Ureter (tissue), 1 donor: ENCODE measurements around the gene HDAC1. TPM values are rescaled to one million over a fixed set of nuclear protein-coding genes. Genes with fewer than 3 reads are reported as not detected.
A peak's percentile ranks its signal among the peaks of the same experiment; 100 is the strongest.
"Not testable (repeated sequence)": the region's sequence is repeated elsewhere in the genome, so short reads cannot be mapped to it uniquely, and the experiment has no call there.

Source experiments
- DNase-seq: peaks from one replicate; pipeline ENCODE4 v3.0.0-alpha.2; 2020; ENCODE audit warnings: low spot score
- total RNA-seq: library from RNA; stranded (reverse); gene quantifications from one replicate; pipeline ENCODE4 v1.2.4, GENCODE V29; 2023
- donor health status: DM: yes; HTN: yes; CAD: no.

Gene HDAC1
- total RNA-seq, 1 donor from 2014 or later, result 113 TPM

DNA sequence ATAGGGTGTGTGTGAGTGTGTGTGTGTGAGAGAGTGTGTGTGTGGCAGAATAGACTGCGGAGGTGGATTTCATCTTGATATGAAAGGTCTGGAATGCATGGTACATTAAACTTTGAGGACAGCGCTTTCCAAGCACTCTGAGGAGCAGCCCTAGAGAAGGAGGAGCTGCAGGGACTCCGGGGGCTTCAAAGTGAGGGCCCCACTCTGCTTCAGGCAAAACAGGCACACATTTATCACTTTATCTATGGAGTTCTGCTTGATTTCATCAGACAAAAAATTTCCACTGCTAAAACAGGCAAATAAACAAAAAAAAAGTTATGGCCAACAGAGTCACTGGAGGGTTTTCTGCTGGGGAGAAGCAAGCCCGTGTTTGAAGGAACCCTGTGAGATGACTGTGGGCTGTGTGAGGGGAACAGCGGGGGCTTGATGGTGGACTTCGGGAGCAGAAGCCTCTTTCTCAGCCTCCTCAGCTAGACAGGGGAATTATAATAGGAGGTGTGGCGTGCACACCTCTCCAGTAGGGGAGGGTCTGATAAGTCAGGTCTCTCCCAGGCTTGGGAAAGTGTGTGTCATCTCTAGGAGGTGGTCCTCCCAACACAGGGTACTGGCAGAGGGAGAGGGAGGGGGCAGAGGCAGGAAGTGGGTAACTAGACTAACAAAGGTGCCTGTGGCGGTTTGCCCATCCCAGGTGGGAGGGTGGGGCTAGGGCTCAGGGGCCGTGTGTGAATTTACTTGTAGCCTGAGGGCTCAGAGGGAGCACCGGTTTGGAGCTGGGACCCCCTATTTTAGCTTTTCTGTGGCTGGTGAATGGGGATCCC is 18.3 kb upstream of the HDAC1 start:
- peak; percentile 66 for DNase-seq

DNA sequence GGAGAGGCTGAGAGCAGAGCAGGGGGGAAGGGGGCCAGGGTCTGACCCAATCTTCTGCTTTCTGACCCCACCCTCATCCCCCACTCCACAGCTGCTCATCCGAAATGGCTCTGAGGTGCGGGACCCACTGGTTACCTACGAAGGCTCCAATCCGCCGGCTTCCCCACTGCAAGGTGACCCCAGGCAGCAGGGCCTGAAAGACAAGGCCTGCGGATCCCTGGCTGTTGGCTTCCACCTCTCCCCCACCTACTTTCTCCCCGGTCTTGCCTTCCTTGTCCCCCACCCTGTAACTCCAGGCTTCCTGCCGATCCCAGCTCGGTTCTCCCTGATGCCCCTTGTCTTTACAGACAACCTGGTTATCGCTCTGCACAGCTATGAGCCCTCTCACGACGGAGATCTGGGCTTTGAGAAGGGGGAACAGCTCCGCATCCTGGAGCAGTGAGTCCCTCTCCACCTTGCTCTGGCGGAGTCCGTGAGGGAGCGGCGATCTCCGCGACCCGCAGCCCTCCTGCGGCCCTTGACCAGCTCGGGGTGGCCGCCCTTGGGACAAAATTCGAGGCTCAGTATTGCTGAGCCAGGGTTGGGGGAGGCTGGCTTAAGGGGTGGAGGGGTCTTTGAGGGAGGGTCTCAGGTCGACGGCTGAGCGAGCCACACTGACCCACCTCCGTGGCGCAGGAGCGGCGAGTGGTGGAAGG is 17.1 kb upstream of the HDAC1 start:
- DNase-seq, result no peak

DNA sequence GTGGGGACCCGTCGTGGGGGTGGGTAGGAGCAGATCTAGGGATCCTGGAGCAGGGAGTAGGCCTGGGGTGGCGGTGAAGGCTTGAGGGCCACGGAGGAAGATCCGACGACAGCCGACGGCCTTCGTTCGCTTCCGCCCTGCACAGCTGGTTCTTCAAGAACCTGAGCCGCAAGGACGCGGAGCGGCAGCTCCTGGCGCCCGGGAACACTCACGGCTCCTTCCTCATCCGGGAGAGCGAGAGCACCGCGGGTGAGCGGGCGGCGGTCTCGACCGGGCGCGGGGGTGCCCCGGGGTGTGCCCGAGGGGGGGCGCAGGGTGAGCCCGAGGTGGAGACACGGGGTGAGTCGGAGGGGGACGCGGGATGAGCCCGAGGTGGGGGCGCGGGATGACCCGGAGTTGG is 16.5 kb upstream of the HDAC1 start:
- peak; percentile 68 for DNase-seq

DNA sequence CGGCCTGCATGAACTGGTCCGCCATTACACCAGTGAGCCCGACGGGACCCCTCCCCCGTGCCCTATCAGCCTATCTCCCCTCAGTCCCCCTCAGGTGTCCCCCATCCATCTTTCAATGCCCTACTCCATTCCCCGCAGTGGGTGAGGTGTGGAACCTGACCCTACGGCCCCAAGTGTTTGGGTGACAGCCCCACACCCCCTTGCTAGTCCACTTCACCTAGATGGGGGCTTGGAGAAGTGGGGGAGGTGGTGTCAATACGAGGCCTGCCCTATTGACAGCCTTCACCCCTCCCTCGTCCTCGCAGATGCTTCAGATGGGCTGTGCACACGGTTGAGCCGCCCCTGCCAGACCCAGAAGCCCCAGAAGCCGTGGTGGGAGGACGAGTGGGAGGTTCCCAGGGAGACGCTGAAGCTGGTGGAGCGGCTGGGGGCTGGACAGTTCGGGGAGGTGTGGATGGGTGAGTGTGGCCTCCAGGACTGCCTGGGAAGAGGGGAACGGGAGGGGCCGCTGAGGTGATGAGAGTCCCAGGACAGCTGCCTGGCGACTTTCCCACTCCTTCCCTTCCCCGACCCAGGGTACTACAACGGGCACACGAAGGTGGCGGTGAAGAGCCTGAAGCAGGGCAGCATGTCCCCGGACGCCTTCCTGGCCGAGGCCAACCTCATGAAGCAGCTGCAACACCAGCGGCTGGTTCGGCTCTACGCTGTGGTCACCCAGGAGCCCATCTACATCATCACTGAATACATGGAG is 15.7 kb upstream of the HDAC1 start:
- no peak for DNase-seq

DNA sequence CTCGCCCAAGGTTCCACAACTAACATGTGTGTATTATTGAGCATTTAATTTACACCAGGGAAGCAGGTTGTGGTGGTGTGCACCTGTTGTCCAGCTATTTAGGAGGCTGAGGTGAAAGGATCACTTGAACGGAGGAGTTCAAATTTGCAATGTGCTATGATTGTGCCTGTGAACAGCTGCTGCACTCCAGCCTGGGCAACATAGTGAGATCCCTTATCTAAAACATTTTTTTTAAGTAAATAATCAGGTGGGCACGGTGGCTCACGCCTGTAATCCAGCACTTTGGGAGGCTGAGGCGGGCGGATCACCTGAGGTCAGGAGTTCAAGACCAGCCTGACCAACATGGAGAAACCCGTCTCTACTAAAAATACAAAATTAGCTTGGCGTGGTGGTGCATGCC is 7.1 kb upstream of the HDAC1 start:
- DNase-seq, result not testable (repeated sequence)

DNA sequence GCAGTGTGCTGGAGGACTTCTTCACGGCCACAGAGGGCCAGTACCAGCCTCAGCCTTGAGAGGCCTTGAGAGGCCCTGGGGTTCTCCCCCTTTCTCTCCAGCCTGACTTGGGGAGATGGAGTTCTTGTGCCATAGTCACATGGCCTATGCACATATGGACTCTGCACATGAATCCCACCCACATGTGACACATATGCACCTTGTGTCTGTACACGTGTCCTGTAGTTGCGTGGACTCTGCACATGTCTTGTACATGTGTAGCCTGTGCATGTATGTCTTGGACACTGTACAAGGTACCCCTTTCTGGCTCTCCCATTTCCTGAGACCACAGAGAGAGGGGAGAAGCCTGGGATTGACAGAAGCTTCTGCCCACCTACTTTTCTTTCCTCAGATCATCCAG is 6.2 kb upstream of the HDAC1 start:
- no peak for DNase-seq

DNA sequence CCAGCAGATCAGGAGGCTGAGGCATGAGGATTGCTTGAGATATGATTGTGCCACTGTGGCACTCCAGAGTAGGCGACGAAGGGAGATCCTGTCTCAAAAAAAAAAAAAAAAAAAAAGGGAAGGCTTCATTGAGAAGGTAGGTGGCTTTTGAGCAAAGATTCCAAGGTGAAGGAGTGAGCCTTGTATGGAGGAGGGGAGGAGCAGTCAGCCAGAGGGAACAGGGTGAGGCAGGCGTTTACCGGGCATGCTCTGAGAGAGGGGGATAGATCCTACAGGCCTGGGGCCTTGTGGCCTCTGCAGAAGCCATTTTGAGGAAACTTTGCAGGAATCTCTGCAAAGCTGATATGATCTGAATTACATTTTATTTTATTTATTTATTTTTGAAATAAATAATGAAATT is 5.1 kb upstream of the HDAC1 start:
- DNase-seq, result no peak

DNA sequence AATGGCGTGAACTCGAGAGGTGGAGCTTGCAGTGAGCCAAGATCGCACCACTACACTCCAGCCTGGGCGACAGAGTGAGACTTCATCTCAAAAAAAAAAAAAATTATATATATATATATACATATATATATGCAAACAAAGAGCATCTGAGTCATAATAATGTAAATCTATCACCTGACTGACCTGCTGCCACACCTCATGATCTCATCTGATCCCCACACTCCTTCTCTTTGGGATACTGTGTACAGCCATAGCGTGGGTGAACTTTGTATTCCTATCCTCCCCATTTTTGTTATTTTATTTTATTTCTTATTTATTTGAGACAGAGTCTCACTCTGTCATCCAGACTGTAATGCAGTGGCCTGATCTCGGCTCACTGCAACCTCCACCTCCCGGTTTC is 2.6 kb upstream of the HDAC1 start:
- no peak for DNase-seq

DNA sequence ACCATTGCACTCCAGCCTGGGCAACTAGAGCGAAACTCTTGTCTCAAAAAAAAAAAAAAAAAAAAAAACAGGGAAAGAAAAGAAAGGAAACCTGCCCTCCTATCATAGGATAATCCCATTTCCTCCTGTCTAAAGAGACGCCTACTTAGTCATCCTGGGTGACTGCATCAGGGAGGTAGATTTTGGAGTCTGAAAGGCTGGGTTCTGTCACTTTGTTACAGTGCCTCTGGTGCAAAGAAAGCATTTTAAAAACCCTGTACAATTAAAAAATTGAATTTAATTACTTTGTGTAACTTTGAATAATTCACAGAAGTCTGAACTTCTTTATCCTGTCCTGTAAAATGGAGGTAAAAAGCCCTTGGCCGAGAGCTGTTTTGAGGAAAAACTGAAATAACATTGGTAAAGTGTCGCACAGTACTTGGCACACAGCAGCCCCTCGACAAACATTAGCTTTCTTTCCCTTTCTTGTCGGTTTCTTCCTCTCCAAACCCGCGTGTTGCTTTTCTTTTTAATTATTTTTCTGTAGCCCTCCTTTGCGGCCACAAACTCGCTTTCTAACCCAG is 657 bp upstream of the HDAC1 start:
- DNase-seq, result no peak

DNA sequence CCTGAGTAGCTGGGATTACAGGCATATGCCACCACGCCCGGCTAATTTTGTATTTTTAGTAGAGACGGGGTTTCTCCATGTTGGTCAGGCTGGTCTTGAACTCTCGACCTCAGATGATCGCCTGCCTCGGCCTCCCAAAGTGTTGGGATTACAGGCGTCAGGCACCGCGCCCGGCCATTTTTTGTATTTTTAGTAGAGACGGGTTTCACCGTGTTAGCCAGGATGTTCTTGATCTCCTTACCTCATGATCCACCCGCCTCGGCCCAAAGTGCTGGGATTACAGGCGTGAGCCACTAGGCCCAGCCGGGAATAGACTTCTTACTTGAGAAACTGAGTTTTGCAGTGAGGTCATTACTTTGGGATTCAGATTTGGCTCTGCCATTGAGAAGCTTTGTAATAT is 6.3 kb downstream of the HDAC1 start:
- DNase-seq, result not testable (repeated sequence)

DNA sequence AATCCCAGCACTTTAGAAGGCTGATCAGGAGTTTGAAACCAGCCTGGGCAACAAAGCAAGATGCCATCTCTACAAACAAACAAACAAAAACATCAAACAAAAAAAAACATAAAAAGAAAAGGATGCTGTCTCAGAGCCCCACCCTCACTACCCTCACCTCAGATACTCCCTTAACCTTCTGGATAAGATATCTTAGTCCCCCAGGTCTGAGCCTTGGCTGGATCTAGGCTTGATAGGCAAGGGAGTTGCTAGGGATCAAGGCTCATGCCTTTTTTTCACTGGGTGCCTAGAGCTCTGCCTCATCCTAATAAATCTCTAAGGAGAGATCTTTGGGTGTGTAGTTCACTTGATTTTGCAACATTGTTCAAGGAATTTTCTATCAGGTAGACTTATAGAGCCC is 7.4 kb downstream of the HDAC1 start:
- DNase-seq, result no peak

DNA sequence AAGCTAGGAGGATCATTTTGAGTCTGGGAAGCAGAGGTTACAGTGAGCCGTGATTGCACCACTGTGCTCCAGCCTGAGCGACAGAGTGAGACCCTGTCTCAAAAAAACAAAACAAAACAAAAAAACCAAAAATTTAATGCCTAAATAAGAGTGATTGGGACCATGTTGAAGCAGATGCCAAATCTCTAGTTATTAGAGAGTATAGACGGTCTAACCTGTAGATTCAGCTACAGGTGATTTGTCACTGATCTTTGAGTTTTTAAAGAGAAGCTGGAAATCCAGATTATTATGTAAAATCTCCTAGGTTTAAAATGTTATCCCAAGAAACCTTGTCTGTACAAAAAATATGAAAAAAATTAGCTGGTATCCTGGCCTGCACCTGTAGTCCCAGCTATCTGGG is 11.5 kb downstream of the HDAC1 start:
- no peak for DNase-seq

DNA sequence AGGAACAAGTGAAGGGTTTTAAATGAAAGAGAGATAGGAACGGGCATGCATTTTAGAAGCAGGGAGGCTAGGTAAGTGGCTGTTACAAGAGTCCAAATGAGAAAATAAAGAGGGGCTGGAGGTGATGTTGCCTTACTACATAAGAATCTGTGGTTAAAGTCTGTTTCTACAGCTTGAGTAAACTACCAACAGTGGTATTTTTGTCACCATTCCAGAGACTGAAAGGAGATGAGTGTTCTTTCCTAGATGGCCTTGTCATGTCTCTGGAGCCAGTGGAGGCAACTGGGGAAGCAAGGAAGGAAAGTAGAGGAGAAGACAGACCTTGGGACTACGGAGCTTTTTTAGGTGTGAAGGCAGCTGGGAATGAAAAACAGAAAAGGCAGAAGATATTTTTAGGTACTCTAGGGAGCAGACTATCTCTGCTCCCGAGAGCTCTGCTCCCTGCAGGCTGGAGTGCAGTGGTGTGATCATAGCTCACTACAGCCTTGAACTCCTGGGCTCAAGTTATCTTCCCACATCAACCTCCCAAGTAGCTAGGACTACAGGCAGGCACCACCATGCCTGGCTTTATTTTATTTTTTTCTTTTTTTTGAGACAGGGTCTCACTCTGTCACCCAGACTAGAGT is 12.2 kb downstream of the HDAC1 start:
- no peak for DNase-seq

DNA sequence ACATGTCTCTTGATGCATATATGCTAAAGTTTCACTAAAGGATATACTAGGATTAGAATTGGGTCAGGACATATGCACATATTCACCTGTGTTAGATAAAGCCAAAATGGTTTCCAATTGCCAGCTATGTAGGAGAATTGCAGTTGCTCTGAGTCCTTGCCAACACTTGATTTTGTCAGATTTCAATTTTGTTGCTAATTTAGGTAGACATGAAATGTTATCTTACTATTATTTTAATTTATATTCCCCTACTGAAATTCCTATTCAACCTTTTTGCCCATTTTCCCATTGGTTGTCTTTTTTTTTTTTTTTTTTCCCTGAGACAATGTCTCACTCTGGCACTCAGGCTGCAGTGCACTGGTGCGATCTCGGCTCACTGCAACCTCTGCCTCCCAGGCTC is 13.4 kb downstream of the HDAC1 start:
- DNase-seq, result no peak

DNA sequence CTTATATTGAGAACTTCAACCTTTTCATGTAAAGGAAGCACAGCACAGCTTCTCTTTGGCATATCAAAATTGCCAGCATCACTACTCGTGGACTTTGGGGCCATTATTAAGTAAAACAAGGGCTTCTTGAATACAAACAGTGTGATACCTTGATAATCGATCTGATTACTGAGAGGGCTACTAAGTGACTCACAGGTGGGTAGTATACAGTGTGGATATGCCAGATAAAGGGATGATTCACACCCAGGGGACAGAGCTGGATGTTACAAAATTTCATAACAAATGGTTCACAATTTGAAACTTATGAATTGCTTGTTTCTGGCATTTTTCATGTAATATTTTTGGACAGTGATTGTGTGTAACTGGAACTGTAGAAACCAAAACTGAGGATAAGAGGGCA is 15.4 kb downstream of the HDAC1 start:
- no peak for DNase-seq

DNA sequence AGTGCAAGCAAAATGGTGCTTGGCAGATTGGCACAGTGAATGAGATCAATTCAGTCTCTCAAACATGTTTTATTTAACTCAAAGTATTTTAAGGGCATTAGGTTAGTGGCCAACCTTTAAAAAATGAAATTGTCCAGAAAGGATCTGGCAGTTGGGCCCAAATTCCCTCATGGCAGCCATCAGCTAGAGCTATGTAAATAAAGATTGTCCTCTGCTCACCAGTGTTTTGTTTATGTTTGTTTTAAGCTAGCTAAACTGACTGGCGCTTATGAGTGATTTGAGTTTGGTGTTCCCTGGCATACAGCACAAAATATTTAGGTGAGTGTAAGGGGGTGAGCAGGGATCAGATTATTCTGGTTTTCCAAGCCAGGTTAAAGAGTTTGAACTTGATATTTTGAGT is 18.1 kb downstream of the HDAC1 start:
- no peak for DNase-seq

DNA sequence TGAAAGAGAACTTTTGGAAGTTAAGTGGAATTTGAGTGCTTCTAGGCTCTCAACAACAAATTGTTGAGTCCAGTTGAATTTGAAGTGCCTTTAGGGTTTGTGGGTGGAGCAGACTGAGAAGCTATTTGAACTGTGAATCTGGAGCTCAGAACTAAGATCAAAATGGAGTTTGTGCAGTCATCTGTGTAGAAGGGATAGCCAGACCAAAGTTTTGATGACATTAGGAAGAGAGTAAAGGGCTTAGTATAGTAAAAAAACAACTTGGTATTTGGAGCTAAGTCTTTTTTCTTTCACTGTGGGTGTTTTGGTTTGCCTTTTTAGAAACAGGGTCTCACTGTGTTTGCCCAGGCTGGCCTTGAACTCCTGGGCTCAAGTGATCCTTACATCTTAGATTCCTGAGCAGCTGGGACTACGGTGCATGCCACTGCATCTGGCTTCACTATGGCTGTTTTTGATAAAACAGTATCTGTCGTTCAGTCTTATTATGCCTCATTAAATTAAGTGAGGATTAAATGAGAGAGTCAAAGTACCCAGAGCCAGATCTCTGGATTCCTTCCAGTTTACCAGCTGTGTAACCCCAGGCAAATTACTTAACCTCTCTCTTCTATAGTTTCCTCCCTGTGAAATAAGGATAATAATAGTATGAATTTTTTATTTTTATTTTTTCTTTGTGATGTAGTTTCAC is 20.0 kb downstream of the HDAC1 start:
- no peak for DNase-seq

DNA sequence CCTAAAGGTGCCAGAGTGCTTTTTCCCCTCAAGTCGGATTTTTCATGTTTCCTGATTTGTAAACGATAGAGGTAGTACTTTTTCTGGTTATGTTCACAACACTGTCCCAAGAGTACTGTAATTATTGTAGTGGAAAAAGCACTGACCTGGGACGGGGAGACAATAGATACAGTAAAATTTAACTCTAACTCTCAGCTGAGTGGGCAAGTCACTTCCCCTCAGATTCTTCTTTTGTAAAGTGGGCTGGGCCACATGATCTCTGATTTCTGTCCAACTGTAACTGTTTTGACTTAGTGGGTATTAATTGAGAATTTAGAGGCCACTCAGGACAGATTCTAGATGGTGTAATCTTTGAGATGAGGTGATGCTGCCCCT is 25.0 kb downstream of the HDAC1 start:
- no peak for DNase-seq

DNA sequence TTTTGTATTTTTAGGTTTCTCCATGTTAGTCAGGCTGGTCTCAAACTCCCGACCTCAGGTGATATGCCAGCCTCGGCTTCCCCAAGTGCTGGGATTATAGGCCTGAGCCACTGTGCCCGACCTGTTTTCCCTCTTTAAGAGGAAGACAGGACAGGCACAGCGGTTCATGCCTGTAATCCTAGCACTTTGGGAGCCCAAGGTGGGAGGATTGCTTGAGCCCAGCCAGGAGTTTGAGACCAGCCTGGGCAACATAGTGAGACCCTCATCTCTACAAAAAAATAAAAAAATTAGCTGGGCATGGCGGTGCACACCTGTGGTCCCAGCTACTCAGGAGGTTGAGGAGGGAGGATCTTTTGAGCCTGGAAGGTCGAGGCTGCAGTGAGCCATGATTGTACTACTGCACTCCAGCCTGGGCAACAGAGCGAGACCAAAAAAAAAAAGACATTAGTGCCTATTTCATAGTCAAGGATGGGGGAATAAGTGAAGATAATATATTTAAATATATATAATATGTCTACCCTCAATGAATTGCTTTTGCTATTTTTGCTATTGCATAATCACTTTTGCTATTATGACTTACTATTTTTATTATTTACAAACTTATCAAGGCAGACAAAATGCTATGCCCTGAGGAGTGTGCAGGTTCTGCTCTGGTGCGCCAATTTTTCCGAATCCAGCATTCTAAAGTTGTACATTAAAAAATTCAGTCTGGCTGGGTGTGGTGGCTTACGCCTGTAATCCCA is 26.4 kb downstream of the HDAC1 start:
- no peak for DNase-seq

DNA sequence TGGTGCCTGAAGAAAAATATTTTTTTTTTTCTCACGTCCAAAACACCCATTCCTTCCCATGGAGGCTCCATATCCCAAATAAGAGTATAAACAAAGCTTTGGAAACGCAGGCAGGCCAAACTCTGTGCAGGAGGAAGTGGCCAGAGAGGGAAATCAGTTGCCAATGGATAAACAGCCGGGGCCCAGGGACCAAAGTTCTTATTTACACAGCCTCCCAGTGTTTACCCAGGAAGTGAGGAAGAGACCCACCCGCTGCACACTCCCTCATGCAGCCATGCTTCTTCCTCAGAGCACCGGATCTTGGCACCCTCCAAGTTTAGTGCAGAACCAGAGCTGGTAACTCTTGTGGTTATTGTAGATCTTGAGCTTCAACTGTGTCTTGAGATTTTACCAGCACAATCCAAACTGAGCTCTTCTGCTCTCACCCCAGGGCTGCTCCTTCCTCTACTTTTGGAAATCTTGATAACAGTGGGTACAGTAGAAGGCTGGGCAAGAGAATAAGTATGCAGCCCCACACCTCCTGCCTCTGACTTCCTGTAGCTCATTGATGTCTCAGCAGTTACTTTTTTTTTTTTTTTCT is 29.9 kb downstream of the HDAC1 start:
- DNase-seq, result peak; percentile 56
